ENCODE results near the gene OR5C1.

OR5C1 gene

DNA sequence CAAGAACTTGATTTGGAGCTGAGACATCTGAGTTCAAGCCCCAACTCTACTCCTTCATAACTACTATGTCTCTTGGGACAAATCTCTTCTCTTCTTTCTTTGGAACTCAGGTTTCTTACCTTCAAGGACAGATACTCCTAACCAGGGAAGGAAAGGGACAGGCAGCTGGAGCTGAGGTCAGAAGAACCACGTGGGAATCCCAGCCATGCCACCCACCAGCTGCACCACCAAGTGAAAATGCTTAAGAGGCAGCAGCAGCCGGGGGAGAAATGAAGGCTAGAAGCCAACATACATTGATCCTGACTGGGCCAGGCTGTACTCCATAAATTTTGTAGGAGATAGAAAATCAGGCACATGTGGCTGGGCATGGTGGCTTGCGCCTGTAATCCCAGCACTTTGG, 9.6 kb upstream of the OR5C1 start:
- TF ChIP-seq, protein P1, sequence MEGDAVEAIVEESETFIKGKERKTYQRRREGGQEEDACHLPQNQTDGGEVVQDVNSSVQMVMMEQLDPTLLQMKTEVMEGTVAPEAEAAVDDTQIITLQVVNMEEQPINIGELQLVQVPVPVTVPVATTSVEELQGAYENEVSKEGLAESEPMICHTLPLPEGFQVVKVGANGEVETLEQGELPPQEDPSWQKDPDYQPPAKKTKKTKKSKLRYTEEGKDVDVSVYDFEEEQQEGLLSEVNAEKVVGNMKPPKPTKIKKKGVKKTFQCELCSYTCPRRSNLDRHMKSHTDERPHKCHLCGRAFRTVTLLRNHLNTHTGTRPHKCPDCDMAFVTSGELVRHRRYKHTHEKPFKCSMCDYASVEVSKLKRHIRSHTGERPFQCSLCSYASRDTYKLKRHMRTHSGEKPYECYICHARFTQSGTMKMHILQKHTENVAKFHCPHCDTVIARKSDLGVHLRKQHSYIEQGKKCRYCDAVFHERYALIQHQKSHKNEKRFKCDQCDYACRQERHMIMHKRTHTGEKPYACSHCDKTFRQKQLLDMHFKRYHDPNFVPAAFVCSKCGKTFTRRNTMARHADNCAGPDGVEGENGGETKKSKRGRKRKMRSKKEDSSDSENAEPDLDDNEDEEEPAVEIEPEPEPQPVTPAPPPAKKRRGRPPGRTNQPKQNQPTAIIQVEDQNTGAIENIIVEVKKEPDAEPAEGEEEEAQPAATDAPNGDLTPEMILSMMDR (IDR thresholded peaks at IDR 0.05; ENCODE audit: low read depth, low read length), result no peak
- no peak for DNase-seq (ENCODE audit: low read depth, low spot score)
- in situ Hi-C loops (cut with HindIII; ENCODE audit: low sequenced_read_pairs), result no loop called here
- no peak overlapping the region for H3K4me3 ChIP-seq (ENCODE audit: low read depth, low read length)

DNA sequence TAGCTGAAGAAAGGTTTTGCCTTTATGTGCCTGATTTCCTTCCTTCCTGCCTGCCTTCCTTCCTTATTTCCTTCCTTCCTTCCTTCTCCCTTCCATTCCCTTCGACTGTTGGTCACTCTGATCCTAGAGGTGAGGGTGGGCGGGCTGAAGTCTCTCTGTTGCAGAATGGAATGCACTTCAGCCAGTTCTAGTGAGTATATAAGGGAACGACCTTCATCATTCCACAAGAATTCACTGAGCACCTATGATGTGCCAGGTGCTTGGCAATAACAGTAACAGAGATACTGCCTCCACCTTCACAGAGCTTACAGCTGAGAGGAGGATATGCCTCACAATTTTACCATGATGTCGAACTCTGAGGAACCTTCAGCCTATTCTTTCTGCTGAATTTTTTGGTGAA, 8.7 kb upstream of the OR5C1 start:
- no peak for DNase-seq (ENCODE audit: low read depth, low spot score)
- TF ChIP-seq, protein P1 (IDR thresholded peaks at IDR 0.05; ENCODE audit: low read depth, low read length), result no peak
- in situ Hi-C loops (cut with HindIII; ENCODE audit: low sequenced_read_pairs), result no loop called here
- no peak overlapping the region for H3K4me3 ChIP-seq (ENCODE audit: low read depth, low read length)

DNA sequence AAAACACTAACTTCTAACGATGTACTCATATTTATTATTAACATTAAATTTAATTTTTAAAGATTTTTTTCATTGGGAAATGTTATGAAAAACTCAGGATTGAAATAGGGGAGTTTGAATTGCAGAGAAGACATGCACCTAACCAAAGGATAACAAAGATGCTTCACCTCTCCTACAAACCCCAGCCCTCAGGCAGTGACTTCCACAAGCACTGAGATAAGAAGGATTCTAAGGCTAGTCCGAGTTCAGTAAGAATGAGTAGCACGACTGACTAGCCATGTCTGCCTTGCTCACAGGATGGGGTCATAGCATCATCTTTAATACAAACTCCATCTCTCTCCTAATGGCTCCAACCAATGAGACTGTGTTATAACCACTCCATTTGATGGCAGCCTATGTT, 7.1 kb upstream of the OR5C1 start:
- in situ Hi-C loops (cut with HindIII; ENCODE audit: low sequenced_read_pairs), result no loop called here

DNA sequence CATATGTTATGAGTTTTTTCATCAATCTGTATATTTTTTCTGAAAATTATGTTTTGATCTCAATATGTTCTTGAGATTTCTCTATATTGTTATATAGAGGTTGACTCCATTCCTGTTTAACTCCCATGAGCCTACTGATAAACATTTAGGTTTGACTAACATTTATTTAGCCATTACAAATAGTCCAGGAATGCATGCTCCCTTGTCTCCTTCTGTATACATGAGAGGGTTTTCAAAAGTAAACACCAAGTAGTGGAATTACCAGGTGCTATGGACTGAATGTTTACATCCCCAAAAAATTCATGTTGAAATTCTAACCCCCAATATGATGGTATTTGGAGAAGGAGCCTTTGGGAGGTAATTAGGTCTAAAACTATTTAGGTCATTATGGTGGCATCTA, 3.5 kb upstream of the OR5C1 start:
- no peak for DNase-seq (ENCODE audit: low read depth, low spot score)
- no peak overlapping the region for H3K4me3 ChIP-seq (ENCODE audit: low read depth, low read length)
- TF ChIP-seq, protein P1 (IDR thresholded peaks at IDR 0.05; ENCODE audit: low read depth, low read length), result no peak
- in situ Hi-C loops (cut with HindIII; ENCODE audit: low sequenced_read_pairs), result no loop called here

More for the DNA sequence above, 7.1 kb upstream of the OR5C1 start:
- TF ChIP-seq, protein P1 (IDR thresholded peaks at IDR 0.05; ENCODE audit: low read depth, low read length), result no peak
- no peak overlapping the region for H3K4me3 ChIP-seq (ENCODE audit: low read depth, low read length)
- no peak for DNase-seq (ENCODE audit: low read depth, low spot score)

DNA sequence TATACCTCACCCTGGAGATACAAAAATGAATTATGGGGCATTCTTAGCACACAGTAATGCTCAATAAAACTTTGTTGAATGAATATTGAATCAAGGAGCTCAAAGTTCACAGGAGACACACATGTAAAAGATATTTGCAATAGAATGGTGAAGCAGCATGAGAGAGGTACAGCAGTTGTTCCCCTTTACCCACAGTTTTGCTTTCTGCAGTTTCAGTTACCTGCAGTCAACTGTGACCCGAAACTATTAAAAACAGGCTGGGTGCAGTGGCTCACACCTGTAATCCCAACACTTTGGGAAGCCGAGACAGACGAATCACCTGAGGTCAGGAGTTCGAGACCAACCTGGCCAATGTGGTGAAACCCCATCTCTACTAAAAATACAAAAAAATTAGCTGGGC, 2.4 kb upstream of the OR5C1 start:
- in situ Hi-C loops (cut with HindIII; ENCODE audit: low sequenced_read_pairs), result no loop called here
- no peak for DNase-seq (ENCODE audit: low read depth, low spot score)
- TF ChIP-seq, protein P1 (IDR thresholded peaks at IDR 0.05; ENCODE audit: low read depth, low read length), result no peak
- no peak overlapping the region for H3K4me3 ChIP-seq (ENCODE audit: low read depth, low read length)

DNA sequence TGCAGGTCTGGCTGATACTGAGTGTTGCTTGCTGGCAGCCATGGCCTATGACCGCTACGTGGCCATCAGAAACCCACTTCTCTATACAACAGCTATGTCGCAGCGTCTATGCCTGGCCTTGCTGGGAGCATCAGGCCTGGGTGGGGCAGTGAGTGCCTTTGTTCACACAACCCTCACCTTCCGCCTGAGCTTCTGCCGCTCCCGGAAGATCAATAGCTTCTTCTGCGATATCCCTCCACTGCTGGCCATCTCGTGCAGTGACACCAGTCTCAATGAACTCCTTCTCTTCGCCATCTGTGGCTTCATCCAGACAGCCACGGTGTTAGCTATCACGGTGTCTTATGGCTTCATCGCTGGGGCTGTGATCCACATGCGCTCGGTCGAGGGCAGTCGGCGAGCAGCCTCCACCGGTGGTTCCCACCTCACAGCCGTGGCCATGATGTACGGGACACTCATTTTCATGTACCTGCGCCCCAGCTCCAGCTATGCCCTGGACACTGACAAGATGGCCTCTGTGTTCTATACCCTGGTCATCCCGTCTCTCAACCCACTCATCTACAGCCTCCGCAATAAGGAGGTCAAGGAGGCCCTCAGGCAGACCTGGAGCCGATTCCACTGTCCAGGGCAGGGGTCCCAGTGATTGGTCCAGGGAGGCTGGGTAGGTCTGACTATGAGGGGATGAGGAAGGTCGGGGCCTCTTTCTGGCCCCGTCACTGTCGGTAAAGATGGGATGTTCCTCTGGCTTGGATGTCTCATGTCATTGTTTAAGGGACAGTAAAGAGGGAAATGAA, 718 bp downstream of the OR5C1 start:
- TF ChIP-seq, protein P1 (IDR thresholded peaks at IDR 0.05; ENCODE audit: low read depth, low read length), result no peak
- in situ Hi-C loops (cut with HindIII; ENCODE audit: low sequenced_read_pairs), result no loop called here
- H3K4me3 ChIP-seq (ENCODE audit: low read depth, low read length), result no peak overlapping the region
- DNase-seq (ENCODE audit: low read depth, low spot score), result no peak

Measured in astrocyte of the spinal cord (primary cell).